HG03103 (cell line): ENCODE measurements around the gene KISS1R.

ENCODE experiments used
- ATAC-seq: cut with Tn5 transposase; IDR thresholded peaks from one replicate; pipeline ENCODE4 v1.9.1; 2021; ENCODE audit warnings: low read depth; ENCODE audit not compliant: unreplicated experiment

KISS1R gene

DNA sequence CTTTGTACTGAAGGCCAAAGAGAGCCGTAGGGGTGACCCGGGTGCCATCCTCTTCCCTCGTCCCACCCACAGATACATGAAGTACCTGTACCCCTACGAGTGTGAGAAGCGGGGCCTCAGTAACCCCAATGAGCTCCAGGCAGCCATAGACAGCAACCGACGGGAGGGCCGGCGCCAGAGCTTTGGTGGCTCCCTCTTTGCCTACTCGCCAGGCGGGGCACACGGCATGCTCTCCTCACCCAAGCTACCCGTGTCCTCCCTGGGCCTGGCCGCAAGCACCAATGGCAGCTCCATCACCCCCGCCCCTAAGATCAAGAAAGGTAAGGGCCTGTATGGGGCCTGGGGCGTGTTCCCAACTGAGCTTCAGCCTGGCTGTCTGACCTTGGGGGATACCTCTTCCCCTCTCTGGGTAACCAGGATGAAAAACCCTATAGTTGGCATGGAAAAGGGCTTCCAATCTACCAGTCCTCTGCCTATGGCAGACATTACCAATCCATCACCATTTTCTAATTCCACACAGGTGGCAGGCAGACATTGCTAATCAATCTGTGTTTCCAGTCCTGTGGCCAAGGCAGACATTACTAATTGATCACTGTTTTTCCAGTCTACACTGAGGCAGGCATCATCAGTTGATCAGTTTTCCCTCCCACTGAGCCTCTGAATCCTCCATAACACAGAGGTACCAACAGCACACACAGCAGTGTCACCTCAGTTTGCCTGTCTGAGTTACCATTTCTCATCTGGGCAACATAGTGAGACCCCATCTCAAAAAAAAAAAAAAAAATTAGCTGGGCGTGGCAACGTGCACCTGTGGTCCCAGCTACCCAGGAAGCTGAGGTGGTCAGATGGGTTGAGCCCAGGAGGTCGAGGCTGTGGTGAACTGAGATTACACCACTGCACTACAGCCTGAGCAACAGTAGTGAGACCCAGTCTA lies 47.9 kb downstream of the KISS1R start:
- no peak for ATAC-seq

DNA sequence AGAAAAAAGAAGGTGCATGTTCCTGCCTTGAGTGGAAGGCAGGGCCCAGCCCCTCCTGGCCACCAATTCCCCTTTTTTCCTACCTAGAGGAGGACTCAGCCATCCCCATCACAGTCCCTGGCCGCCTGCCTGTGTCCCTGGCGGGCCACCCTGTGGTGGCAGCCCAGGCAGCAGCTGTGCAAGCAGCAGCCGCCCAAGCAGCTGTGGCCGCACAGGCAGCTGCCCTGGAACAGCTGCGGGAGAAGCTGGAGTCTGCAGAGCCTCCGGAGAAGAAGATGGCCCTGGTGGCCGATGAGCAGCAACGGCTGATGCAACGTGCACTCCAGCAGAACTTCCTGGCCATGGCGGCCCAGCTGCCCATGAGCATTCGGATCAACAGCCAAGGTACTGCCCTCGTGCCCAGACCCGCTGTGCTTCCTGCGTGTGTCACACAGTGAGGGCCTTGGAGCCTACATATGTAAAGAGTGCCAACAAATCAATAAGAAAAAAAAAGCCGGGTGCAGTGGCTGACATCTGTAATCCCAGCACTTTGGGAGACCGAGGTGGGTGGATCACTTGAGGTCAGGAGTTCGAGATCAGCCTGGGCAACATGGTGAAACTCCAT lies 49.5 kb downstream of the KISS1R start:
- no peak for ATAC-seq
